ENCODE measurements around the gene MCHR1.
A peak's percentile ranks its signal among the peaks of the same experiment; 100 is the strongest.
"Not testable (repeated sequence)": the region's sequence is repeated elsewhere in the genome, so short reads cannot be mapped to it uniquely, and the experiment has no call there.

MCHR1 gene

DNA sequence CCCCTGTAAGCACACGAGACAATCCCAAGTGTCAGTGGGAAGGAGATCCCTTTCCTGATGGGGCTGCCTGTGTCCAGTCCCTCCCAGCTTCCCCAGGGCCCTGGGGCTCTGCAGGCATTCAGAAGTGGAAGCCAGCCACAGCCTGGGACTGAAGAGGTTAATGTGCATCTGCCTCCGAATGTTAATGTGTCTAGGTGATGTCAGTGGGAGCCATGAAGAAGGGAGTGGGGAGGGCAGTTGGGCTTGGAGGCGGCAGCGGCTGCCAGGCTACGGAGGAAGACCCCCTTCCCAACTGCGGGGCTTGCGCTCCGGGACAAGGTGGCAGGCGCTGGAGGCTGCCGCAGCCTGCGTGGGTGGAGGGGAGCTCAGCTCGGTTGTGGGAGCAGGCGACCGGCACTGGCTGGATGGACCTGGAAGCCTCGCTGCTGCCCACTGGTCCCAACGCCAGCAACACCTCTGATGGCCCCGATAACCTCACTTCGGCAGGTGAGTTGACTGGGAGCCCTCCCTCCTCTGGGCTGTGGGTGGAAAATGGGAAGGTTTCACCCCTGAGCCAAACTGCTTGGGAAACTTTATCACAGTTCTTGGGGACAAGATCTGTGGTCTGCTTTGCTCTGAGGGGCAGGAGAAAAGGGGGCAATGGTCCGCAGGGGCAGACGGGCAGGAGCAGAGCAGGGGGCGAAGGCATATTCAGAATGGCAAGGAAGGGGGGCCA is at the start of gene MCHR1:
MCHR1 (plus strand) TSS at position 236 of the 715 bp plus-strand sequence; CDS start at position 405, 169 bp downstream.
- no peak for DNase-seq

DNA sequence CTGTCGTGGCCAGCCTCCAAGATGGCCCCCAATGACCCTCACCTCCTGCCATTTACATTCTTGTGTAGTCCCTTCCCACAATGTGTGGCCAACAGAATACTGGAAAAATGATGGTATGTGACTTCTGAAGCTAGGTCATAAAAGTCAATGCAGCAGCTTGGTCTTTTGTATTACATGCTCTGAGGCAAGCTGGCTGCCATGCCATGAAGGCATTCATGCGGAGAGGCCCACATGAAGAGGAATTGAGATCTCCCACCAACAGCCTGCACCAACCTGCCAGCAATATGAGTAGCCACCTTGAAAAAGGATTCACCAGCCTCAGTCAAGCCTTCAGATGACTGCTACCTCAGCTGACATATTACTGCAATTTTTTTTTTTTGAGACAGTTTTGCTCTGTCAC is 47.4 kb upstream of the MCHR1 start:
- DNase-seq: no peak

DNA sequence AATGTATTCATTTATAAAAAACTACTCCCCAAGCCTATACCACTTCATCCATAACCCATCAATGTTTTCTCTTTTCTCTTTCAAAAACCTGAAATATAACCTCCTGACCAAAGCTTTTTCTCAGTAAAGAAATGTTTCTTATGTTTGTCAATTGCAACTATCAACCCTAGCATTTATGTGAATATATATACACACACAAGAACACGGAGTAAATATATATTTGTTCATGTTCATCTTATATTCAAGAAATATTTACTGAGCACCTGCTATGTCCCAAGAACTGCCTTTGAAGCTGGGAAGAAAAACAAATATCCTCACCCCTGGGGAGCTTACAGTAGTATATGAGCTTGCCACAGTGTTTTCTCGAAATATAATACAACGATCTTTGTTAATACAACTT is 46.2 kb upstream of the MCHR1 start:
- no peak for DNase-seq

DNA sequence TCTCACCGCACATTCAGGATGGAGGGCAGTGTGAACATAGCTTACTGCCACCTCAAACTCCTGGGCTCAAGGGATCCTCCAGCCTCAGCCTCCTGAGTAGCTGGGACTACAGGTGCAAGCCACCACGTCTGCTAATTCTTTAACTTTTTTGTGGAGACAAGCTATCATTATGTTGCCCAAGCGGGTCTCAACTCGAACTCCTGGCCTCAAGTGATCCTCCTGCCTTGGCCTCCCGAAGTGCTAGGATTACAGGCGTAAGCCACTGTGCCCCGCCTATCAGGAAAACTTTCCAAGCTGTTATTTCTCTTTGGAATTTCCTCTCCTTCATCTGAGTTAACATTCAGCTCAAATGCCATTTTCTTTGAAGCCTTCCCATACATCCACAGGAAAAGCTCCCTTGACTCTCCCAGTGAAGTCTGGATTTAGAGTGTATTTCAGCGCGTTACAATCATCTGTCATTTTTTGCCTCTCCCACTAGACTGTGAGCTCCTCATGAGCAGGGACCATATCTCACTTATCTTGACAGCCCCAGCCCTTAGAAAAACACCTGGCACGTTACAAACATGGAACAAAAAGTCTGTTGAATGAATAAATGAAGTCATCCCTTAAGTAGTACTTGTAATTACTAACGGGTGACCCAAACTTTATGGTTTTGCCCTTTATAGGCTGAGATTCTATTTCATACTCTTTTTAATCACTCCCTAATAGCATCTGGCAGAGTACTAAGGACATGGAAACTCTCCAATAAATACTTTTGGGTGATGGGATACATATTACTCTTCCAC is 45.0 kb upstream of the MCHR1 start:
- DNase-seq: no peak

GRCh38 chr22:40635043-40635939 is 44.0 kb upstream of the MCHR1 start:
- DNase-seq: no peak

GRCh38 chr22:40635940-40636379 is 43.3 kb upstream of the MCHR1 start:
- no peak for DNase-seq

DNA sequence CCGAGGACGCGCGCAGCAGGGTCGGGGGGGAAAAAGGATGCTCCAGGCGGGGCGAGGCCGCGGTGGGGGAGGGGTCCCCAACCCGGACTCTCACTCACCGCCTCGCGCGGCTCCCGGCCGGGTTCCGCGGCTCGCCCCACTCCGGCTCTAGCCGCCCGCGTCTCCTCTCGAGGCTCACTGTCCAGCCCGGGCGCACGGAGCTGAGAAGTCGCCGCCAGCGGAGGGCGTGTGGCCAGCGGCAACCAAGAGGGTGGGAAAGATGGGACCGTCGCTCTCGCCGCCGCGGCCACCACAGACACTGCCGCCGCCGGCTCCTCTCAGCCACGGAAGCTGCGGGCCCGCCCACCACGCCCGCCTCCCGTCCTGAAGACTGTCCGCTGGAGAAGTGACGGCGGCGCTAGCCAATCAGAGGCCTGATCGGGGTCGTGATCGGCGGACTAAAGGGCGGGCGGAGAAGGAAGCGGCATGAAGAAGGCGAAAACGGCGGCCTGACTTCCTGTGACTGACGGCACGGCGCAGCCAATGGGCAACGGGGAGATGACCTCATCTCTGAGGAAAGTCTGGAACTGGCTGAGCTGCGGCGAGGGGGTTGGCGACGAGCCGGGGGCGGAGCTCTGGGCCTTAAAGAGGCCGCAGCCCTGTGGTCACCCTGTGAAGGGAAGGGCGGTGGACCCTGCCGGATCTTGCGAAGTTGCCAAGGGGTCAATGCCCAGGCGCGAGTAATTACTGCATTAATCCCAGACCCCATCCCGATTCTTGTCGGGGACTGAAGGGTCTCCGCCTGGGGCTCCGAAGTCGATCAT is 42.7 kb upstream of the MCHR1 start, which contains the start of gene MRTFA:
MRTFA (minus strand) TSS at position 340 of the 803 bp plus-strand sequence.
- peak; percentile 100 for DNase-seq

DNA sequence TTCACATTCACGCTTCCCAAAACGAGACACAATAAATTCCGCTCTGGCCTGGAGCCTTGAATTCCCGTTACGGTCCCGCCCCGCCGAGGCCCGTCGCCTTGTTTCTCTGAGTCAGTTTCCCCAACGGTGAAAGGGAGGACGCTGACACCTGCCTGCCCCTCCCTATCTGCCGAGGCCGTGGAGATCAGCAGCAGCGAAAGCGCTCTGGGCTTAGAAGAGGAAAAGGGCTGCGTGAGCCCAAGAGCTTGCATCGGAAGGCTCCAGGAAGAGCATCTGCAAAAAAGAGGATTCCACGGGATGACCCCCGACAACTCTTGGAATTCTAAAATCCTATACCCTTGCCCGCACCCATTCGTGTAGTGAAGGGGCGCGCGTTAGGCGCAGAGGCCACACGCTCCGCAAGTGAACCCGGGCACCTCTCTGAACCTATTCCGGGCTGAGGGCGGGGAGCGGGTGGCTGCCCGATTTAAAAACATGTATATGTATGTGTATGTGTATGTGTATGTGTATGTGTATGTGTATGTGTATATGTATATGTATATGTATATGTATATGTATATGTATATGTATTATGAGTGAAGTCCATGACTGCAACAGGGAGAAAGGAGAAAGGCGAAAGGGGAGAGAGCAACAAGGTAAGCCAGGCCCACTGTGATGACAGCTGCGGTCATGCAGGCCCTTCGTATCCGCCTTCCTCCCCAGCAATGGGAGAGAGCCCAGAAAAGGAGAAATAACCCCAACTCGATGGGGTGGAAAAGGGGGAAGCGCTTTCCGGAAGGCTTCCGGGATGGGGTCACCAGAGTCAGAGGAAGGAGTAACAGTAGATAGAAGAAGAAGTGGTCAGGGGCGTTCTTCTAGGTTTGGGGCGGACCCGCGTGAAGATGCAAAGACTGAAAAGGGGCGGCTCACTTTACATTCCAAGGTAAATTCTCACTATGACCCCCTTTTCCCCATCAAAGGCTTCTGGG is 41.8 kb upstream of the MCHR1 start:
- DNase-seq: peak; percentile 73

DNA sequence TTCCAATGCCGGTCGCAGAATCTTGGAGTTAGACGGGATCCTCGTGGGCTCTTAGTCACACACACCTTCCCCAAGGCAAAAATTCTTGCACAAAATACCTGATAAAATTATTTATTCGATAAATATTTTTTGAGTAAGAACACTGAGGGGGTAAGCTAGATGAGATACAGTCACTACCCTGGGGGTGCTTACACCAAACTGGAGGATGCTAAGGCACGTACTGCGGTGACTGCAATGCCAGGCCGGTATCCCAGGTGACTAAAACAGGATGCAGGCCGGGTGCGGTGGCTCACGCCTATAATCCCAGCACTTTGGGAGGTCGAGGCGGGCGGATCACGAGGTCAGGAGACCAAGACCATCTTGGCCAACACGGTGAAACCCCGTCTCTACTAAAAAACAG is 41.0 kb upstream of the MCHR1 start:
- no peak for DNase-seq

GRCh38 chr22:40641269-40641668 is 38.0 kb upstream of the MCHR1 start:
- DNase-seq: no peak

DNA sequence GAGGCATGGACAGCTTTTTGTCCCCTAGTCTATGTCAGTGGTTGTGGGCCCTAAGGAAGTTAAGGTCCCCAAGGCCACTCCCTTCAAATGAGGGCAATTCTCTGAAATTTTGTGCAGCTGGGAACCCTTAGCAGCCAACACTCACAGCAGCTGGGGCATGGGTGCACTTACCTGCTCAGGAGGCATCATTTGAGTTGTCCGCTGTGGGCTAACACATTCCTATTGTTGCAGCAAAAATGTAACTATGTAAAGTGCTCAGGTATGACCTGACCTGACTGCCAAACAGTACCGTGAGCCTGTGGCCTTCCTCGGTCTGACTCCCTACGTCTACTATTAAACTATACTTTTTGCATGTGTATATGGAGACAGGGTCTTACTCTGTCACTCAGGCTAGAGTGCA is 37.0 kb upstream of the MCHR1 start:
- no peak for DNase-seq

- no peak for DNase-seq
Observed at GRCh38 chr22:40645579-40646197, 33.6 kb upstream of the MCHR1 start.

GRCh38 chr22:40648386-40648785 is 30.9 kb upstream of the MCHR1 start:
- DNase-seq: no peak

DNA sequence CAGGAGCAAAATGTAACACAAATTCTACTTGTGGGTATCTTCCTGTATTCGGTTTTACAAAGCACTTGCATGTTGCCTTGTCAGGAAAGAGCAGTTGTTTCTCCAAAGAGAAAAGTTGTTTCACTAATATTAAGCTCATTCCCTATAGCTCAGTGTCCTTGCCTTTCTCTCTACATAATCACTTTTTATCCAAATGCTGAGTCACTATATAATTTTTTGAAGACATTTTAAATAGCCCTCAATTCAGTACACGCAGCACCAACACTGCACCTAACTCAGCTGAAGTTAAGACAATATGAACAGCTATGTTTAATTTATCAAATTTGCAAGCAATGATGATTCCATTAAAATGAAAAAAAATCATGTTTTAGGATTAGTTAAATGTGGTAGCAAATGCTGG is 28.2 kb upstream of the MCHR1 start:
- DNase-seq: no peak

DNA sequence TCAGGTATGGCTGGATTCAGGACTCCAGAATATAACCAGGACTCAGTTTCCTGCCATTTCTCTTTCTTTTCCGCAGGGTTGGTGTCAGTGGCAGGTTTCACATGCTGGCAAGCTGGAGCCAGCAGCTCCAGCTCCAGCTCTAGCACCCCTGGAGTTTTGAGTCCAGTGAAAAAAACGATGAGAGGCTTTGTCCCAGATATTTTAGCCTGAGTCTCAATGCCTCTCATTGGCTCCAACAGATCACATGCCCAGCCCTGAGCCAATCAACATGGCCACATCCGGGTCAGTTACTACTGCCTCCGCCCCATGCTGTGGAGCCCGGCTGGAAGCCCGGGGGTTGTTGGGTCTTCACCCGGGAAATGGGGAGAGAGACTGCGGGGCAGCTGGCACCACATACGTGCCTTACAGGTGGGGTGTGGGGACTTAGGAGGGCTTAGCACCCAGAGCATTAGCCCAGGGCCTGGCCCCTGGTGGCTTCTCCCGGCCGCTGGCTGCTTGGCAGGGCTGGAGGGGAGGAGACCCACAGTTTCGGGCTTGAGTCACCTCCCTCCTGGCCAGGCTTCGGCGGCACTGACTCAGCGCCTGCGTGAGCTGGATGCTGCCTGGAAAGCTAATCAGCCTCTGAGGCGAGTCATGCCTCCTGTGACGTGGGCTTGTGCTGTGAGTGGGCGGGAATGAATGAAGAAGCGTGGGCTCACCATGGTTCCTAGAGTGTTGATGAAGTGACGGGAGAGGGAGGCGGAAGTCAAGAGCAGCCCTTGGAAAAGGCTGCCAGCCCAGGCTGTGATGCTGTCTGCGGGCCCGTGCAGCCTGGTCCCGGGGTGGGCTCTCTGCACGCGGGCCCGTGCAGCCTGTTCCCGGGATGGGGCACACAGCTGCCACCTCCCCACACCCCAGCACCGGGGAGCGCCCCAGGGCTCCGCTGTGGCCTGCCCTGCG is 27.5 kb upstream of the MCHR1 start:
- DNase-seq: peak; percentile 97

GRCh38 chr22:40653361-40653760 is 25.9 kb upstream of the MCHR1 start:
- DNase-seq: no peak

- DNase-seq: no peak
Observed at GRCh38 chr22:40654522-40655167, 24.6 kb upstream of the MCHR1 start.

GRCh38 chr22:40655941-40656340 is 23.3 kb upstream of the MCHR1 start:
- DNase-seq: not testable (repeated sequence)

DNA sequence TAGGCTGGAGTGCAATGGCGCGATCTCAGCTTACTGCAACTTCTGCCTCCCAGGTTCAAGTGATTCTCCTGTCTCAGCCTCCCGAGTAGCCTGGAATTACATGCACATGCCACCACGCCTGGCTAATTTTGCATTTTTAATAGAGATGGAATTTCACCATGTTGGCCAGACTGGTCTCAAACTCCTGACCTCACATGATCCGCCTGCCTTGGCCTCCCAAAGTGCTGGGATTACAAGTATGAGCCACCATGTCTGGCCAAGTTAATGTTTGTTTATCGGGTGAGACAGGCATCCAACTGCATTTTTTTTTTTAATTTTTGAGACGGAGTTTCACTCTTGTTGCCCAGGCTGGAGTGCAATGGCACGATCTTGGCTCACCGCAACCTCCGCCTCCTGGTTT is 22.6 kb upstream of the MCHR1 start:
- DNase-seq: not testable (repeated sequence)
